Epidermal melanocyte (primary cell): Measurements from ENCODE around the gene HSF5.

ENCODE experiments used
- DNase-seq: peaks from one replicate; pipeline ENCODE4 v3.0.0; 2011; ENCODE audit warnings: low spot score; ENCODE audit not compliant: insufficient read length

HSF5 gene

GRCh38 chr17:58388302-58389190, 99.7 kb downstream of the HSF5 start:
- no peak for DNase-seq

GRCh38 chr17:58387834-58388233, 100.4 kb downstream of the HSF5 start:
- DNase-seq: no peak

- DNase-seq: no peak
Observed at GRCh38 chr17:58386708-58387107, 101.5 kb downstream of the HSF5 start.

GRCh38 chr17:58385359-58385899, 102.8 kb downstream of the HSF5 start:
- DNase-seq: no peak

GRCh38 chr17:58384897-58385296, 103.3 kb downstream of the HSF5 start:
- DNase-seq: no peak

GRCh38 chr17:58383892-58384462, 104.2 kb downstream of the HSF5 start:
- no peak for DNase-seq

- no peak for DNase-seq
Observed at GRCh38 chr17:58382872-58383242, 105.4 kb downstream of the HSF5 start.

- no peak for DNase-seq
Observed at GRCh38 chr17:58382108-58382871, 105.9 kb downstream of the HSF5 start.

GRCh38 chr17:58381124-58382035, 106.8 kb downstream of the HSF5 start:
- DNase-seq: no peak

GRCh38 chr17:58380207-58381123, 107.7 kb downstream of the HSF5 start:
- no peak for DNase-seq

- no peak for DNase-seq
Observed at GRCh38 chr17:58379511-58379824, 108.7 kb downstream of the HSF5 start.

- no peak for DNase-seq
Observed at GRCh38 chr17:58378733-58379510, 109.3 kb downstream of the HSF5 start.

- DNase-seq: no peak
Observed at GRCh38 chr17:58377661-58378060, 110.5 kb downstream of the HSF5 start.

- no peak for DNase-seq
Observed at GRCh38 chr17:58377093-58377601, 111.1 kb downstream of the HSF5 start.

- no peak for DNase-seq
Observed at GRCh38 chr17:58376472-58377000, 111.7 kb downstream of the HSF5 start.

- DNase-seq: no peak
Observed at GRCh38 chr17:58375811-58376210, 112.4 kb downstream of the HSF5 start.

- no peak for DNase-seq
Observed at GRCh38 chr17:58375256-58375655, 113.0 kb downstream of the HSF5 start.

- no peak for DNase-seq
Observed at GRCh38 chr17:58373923-58374322, 114.3 kb downstream of the HSF5 start.

GRCh38 chr17:58373003-58373402, 115.2 kb downstream of the HSF5 start:
- DNase-seq: no peak
